Panc1 (cell line): ENCODE data around the gene CDH16. TPM values are rescaled to one million over a fixed set of nuclear protein-coding genes. Genes with fewer than 3 reads are reported as not detected.
"Not testable (repeated sequence)": the region's sequence is repeated elsewhere in the genome, so short reads cannot be mapped to it uniquely, and the experiment has no call there.

Source experiments
- ATAC-seq: fragments of 200-7000 bp; cut with Tn5 transposase; 2 replicates; pipeline ENCODE4 v1.9.1; 2020; ENCODE audit warnings: mild to moderate bottlenecking, moderate library complexity
- BruUV-seq: library from RNA; stranded (reverse); fragments of 400-500 nt; replicated peaks from 2 replicates; lab custom pipeline; 2021; lab: Mats Ljungman, UMichigan
- CTCF ChIA-PET: fragments of 300-600 bp; sonication (Branson Sonifier 250); formaldehyde crosslinking; loops from one replicate; lab custom pipeline; 2022; ENCODE audit warnings: antibody characterized with exemption; lab: Charles Lee
- POLR2A ChIA-PET: fragments of 300-600 bp; sonication (Branson Sonifier 250); formaldehyde crosslinking; loops from one replicate; lab custom pipeline; 2022; ENCODE audit warnings: antibody characterized with exemption; lab: Charles Lee
- DNase-seq: peaks from one replicate; pipeline ENCODE4 v3.0.0-alpha.2; 2010; ENCODE audit warnings: low read depth, low spot score
- H3K27ac ChIP-seq: 2 replicates; pipeline ENCODE4 v1.5.1; 2011; ENCODE audit warnings: mild to moderate bottlenecking, low read length, inconsistent platforms
- H3K27me3 ChIP-seq: fragments of 200-500 bp; sonication (Bioruptor generic); 2 replicates; pipeline ENCODE4 v1.6.0; 2014; ENCODE audit warnings: low read length, inconsistent platforms; ENCODE audit not compliant: control insufficient read depth, insufficient read depth
- H3K36me3 ChIP-seq: fragments of 200-500 bp; sonication (Bioruptor generic); 2 replicates; pipeline ENCODE4 v1.5.1; 2014; ENCODE audit warnings: inconsistent platforms, mild to moderate bottlenecking, low read length, moderate library complexity; ENCODE audit not compliant: control insufficient read depth, insufficient read depth
- H3K4me1 ChIP-seq: 2 replicates; pipeline ENCODE4 v1.5.1; 2011; ENCODE audit warnings: inconsistent platforms, mild to moderate bottlenecking, low read length, moderate library complexity; ENCODE audit not compliant: control insufficient read depth, insufficient read depth
- H3K4me3 ChIP-seq, 2 experiments: 2 replicates each; pipeline ENCODE4 v1.5.1; 2011 to 2012; ENCODE audit warnings: low read depth in 2 of 2, low read length in 2 of 2, mild to moderate bottlenecking in 2 of 2, inconsistent platforms in 1 of 2, moderate library complexity in 1 of 2
- H3K9me3 ChIP-seq: fragments of 200-500 bp; sonication (Bioruptor generic); 2 replicates; pipeline ENCODE4 v1.5.1; 2014; ENCODE audit warnings: low read depth, mild to moderate bottlenecking, inconsistent platforms, low read length, moderate library complexity; ENCODE audit not compliant: control insufficient read depth, insufficient read depth
- CTCF ChIP-seq: fragments of 450-650 bp; IDR thresholded peaks from 2 replicates; pipeline ENCODE4 v1.5.1; 2017; ENCODE audit warnings: mild to moderate bottlenecking
- POLR2AphosphoS5 ChIP-seq: IDR thresholded peaks from 2 replicates; pipeline ENCODE4 v1.6.1; 2012; ENCODE audit warnings: mild to moderate bottlenecking, low read depth, low read length, moderate library complexity
- SIN3A ChIP-seq: IDR thresholded peaks from 2 replicates; pipeline ENCODE4 v1.6.1; 2012; ENCODE audit warnings: low read depth, mild to moderate bottlenecking, low read length, moderate library complexity, borderline replicate concordance; ENCODE audit not compliant: insufficient read depth
- TCF7L2 ChIP-seq: IDR thresholded peaks from 2 replicates; pipeline ENCODE4 v1.6.1; 2011; ENCODE audit warnings: mild to moderate bottlenecking, low read depth, low read length, inconsistent platforms
- in situ Hi-C: cut with HindIII; loops from 2 replicates; pipeline ENCODE4 v1.10.0; 2016; ENCODE audit warnings: low sequenced_read_pairs, low pct_unique_long_range_greater_than_20kb
- intact Hi-C: fragments of 100-400 bp; cut with micrococcal nuclease; formaldehyde crosslinking; loops from one replicate; pipeline ENCODE4 v1.10.0; 2022; ENCODE audit not compliant: unreplicated experiment
- total RNA-seq: library from RNA; stranded (reverse); gene quantifications from one replicate; pipeline ENCODE4 v1.2.1, GENCODE V29; 2021; ENCODE audit not compliant: unreplicated experiment
- TF ChIP-seq, protein P1 (sequence below), 2 experiments: IDR thresholded peaks; 2 replicates each; pipeline ENCODE4 v1.6.1; 2011 to 2012; ENCODE audit warnings: low read depth in 2 of 2, control low read depth in 1 of 2, low read length in 1 of 2, mild to moderate bottlenecking in 1 of 2, moderate library complexity in 1 of 2; ENCODE audit not compliant: insufficient read depth in 1 of 2

CDH16 gene
- total RNA-seq, 1 experiment from 2014 or later = not detected

- ChIA-PET POLR2A (no interaction called here), CTCF (interaction anchor here (0.7 kb wide), 1 partner anchor 18 kb away, joined by 5 read pairs; no protein-coding TSS in a partner anchor)
- Histone ChIP-seq H3K4me3 (no peak overlapping the region), H3K36me3 (no peaks in the 10 kb centered on the region), H3K9me3 (no peaks in the 10 kb centered on the region), H3K4me1 (no peaks in the 10 kb centered on the region), H3K27me3 (no peaks in the 10 kb centered on the region), H3K27ac (no peak overlapping the region)
- DNase-seq = no peak
- ATAC-seq = peak; percentile 29; the same call in 1 of the 2 replicates
- intact Hi-C loops = loop anchor here (5.0 kb wide), 1 partner anchor 49 kb away; no protein-coding TSS in a partner anchor
- no TSS peak for BruUV-seq
- in situ Hi-C loops = no loop called here
- TF ChIP-seq CTCF = no peak
- no peak for TF ChIP-seq POLR2AphosphoS5
- TF ChIP-seq, protein P1, sequence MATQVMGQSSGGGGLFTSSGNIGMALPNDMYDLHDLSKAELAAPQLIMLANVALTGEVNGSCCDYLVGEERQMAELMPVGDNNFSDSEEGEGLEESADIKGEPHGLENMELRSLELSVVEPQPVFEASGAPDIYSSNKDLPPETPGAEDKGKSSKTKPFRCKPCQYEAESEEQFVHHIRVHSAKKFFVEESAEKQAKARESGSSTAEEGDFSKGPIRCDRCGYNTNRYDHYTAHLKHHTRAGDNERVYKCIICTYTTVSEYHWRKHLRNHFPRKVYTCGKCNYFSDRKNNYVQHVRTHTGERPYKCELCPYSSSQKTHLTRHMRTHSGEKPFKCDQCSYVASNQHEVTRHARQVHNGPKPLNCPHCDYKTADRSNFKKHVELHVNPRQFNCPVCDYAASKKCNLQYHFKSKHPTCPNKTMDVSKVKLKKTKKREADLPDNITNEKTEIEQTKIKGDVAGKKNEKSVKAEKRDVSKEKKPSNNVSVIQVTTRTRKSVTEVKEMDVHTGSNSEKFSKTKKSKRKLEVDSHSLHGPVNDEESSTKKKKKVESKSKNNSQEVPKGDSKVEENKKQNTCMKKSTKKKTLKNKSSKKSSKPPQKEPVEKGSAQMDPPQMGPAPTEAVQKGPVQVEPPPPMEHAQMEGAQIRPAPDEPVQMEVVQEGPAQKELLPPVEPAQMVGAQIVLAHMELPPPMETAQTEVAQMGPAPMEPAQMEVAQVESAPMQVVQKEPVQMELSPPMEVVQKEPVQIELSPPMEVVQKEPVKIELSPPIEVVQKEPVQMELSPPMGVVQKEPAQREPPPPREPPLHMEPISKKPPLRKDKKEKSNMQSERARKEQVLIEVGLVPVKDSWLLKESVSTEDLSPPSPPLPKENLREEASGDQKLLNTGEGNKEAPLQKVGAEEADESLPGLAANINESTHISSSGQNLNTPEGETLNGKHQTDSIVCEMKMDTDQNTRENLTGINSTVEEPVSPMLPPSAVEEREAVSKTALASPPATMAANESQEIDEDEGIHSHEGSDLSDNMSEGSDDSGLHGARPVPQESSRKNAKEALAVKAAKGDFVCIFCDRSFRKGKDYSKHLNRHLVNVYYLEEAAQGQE (IDR thresholded peaks at IDR 0.05; ENCODE audit: insufficient read depth in 1 of 2, low read depth in 2 of 2, low read length in 1 of 2) = no peak
- no peak for TF ChIP-seq TCF7L2
- TF ChIP-seq SIN3A = no peak
These were observed 27.9 kb upstream of the CDH16 start for GRCh38 chr16:66946541-66946940.

DNA sequence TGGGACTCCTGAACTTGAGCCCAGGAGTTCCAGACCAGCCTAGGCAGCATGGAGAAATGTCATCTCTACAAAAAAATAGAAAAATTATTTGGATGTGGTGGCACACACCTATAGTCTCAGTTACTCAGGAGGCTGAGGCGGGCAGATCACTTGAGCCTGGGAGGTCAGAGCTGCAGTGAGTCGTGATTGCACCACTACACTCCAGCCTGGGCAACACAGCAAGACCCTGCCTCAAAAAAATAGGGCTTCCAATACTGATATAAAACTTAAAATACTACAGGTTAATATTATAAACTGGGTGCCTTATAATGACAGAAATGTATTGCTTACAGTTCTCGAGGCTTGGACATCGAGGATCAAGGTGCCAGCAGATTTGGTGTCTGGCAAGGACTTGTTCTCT lies 27.3 kb upstream of the CDH16 start:
- TF ChIP-seq, protein P1 (IDR thresholded peaks at IDR 0.05; ENCODE audit: insufficient read depth in 1 of 2, low read depth in 2 of 2, low read length in 1 of 2) = no peak
- TF ChIP-seq POLR2AphosphoS5 (no peak), CTCF (no peak), SIN3A (no peak), TCF7L2 (no peak)
- no TSS peak for BruUV-seq
- Histone ChIP-seq H3K27ac (no peak overlapping the region), H3K4me3 (no peak overlapping the region), H3K4me1 (no peaks in the 10 kb centered on the region), H3K9me3 (no peaks in the 10 kb centered on the region), H3K36me3 (no peaks in the 10 kb centered on the region), H3K27me3 (no peaks in the 10 kb centered on the region)
- in situ Hi-C loops (no loop called here), intact Hi-C loops (loop anchor here (5.0 kb wide), 1 partner anchor 49 kb away; no protein-coding TSS in a partner anchor)
- DNase-seq (no peak), ATAC-seq (no peak)
- ChIA-PET POLR2A (no interaction called here), CTCF (interaction anchor here (0.7 kb wide), 1 partner anchor 17 kb away, joined by 5 read pairs; no protein-coding TSS in a partner anchor)

GRCh38 chr16:66944971-66945370 lies 26.3 kb upstream of the CDH16 start:
- intact Hi-C loops = loop anchor here (5.0 kb wide), 1 partner anchor 48 kb away; no protein-coding TSS in a partner anchor
- POLR2A ChIA-PET, CTCF ChIA-PET, BruUV-seq, H3K36me3 ChIP-seq, H3K27ac ChIP-seq, H3K27me3 ChIP-seq, ATAC-seq, H3K4me3 ChIP-seq, in situ Hi-C loops, H3K9me3 ChIP-seq, H3K4me1 ChIP-seq, DNase-seq: not testable (repeated sequence)
